Left colon (tissue), 2 donors: ENCODE results near the gene NCK2. TPM values are rescaled to one million over a fixed set of nuclear protein-coding genes. Genes with fewer than 3 reads are reported as not detected.

Experiments used
- ATAC-seq: fragments of 200-7000 bp; cut with Tn5 transposase; one replicate; pipeline ENCODE4 v1.9.1; 2020; ENCODE audit warnings: mild to moderate bottlenecking, moderate library complexity
- DNase-seq, 2 donors: peaks; one replicate each; pipeline ENCODE4 v3.0.0-alpha.2; 2020
- intact Hi-C, 2 donors: fragments of 100-400 bp; cut with DNase I in 1 of 2; cut with micrococcal nuclease in 1 of 2; formaldehyde crosslinking; loops; one replicate each; pipeline versions ENCODE4 v1.11.2 to v1.14.0; 2022; cut with DNase I, micrococcal nuclease
- total RNA-seq, 2 donors: library from RNA; stranded (reverse); fragmentation: NEBNext Ultra II Directional; extraction: Animal tissue kit (Norgen Biotek cat#: 25700); gene quantifications; one replicate each; pipeline ENCODE4 v1.2.1, GENCODE V29; 2021
- donor health status: DM: no; HTN: no; CAD: no.
- donor health status: DM: yes; HTN: yes; CAD: no.

The NCK2 gene
- total RNA-seq, 2 donors from 2014 or later: 51.8 to 76.6 TPM

DNA sequence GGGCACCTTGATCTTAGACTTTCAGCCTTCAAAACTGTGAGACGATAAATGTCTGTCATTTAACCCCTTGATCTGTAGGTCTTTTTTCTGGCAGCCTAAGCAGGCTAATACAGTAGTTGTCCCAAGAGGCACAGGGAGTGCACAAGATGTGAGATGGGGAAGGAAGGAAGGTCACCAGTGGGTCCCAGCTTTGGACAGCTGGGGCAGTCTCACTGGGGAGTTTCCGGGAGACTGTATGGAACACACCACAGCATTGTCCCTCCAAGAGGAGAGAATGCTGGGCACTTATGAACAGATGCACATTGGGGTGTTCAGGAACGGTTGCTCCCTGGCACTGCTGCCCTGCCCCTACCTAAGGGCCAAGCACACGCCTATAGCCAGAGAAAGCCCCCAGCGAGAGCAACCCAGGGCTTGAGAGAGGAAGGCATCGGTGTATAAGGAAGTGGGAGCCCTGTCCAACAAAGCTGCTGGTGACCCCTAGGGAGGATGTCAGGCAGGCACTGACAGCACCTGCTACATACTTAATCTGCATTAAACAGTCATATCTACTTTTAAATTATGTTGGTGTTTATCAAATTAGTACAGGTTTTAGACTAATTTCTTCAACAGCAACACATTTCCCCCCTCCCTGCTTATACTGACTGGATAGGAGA is 11.6 kb upstream of the NCK2 start:
- no peak for ATAC-seq
- no peak for DNase-seq
- intact Hi-C loops: no loop called here

DNA sequence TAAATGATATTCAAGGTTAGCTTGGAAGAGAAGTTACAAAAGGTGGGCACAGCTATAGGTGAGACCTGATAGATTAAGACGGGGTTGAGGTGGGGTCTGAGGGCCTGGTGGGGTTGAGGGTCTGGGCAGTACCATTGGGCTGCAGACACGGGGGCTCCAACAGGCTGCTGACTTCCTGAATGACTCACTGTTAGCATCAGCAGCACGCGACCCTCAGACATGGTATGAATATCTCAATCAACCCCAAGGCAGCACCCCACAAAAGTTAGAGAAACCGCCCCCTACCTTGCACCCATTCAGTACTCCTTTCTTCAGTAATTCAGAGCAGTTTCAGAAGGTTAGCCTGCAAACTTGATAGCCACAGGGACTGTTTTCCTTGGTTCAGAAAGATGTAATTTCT is 10.8 kb upstream of the NCK2 start:
- intact Hi-C loops: no loop called here
- DNase-seq: no peak
- no peak for ATAC-seq

DNA sequence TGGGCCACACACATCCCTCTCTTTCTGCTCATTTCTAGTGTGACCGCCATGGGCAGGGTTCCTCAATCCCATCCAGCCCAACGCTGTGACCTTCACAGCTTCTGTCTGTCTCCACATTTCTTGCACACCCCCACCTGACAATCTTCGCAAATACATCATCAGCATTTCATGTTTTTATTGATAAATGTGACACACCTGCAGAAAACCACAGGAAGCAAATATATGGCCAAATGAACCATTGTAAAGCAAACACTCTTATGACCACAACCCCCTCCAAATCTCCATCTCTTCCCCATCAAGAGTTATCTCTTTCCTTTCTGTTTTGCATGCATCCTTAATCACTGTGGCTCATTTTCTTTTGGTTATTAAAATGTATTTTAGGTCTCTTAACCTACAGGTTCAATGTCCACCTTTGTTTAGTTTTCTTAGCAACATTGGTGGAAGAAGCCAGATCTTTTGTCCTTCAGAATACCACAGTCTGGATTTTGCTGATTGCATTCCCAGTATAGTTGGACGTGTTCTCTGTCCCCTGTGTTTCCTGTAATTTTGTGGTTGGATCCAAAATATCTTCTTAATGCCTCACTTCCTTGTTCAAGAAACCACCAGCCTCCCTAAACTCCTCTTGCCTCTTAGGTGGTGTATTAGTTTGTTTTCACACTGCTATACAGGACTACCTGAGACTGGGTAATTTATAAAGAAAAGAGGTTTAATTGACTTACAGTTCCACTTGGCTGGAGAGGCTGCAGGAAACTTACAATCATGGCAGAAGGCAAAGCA is 9.8 kb upstream of the NCK2 start:
- ATAC-seq (no peak), DNase-seq (no peak)
- intact Hi-C loops: no loop called here

DNA sequence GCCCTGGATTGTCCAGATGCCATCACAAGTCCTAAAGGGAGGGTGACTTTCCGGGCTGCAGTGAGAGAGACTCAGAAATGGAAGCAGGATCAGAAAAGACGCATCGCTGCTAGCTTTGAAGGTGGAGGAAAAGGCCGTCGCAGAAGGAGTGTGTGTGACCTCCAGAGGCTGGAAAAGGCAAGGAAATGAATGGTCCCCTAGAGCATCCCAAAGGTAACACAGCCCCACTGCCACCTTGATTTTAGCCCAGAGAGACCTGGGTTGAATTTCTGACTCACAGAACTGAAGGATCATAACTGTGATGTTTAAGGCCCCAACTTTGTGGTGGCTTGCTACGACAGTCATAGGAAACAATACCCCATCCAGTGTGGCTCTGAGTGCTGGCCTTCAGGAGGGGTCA is 8.6 kb upstream of the NCK2 start:
- DNase-seq (no peak), ATAC-seq (no peak)
- intact Hi-C loops: no loop called here

DNA sequence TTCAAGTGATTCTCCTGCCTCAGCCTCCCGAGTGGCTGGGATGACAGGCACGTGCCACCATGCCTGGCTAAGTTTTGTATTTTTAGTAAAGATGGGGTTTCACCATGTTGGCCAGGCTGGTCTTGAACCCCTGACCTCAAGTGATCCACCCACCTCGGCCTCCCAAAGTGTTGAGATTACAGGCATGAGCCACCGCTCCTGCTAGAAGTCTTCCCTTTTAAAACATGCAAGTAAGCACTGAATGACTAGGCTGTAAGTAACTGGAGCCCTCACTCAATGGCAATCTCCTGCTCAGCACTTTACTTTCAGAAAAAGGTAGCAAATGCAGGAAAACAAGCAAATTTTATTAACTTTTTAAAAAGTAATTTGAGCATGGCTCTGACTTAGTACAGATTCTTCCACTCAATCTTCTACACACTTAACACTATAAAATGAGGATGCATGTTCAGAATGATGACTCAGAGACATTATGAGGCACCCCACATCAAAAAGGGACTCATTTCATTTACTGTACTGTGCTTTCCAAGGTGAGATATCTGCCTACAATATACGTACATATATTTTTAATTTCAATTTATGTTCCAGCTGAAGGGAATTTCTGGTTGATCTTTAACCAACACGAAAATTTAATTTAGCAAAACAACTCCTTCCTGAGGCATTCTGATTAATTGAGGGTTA is 6.6 kb upstream of the NCK2 start:
- no peak for ATAC-seq
- DNase-seq: no peak
- intact Hi-C loops: no loop called here

DNA sequence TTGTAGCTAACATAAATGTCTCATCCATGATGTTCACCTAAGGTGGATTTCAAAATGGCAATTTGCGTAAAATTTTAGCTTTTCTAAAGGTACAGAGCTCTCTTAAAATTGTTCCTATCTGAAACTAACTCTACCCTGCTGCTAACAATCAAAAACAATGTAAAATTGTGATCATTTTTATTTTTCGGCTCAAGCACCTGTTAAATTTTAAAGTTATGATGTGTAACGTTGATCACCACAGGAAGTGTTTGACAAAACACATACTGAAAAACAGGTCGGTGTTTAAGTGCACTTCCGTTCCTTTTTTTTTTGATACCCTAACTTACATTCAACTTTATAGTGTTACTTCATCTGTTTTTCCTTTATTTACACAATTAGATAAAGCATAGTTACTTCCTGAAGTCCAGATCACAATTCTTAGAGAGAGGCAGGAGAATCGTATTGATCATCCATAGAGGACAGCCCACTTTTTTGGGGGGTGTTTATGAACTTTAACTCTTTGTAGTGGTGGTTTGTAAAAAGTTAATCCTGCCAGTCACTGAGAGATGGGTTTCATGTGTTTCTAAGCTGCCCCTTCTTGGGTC is 6.0 kb upstream of the NCK2 start:
- intact Hi-C loops: no loop called here
- ATAC-seq (no peak), DNase-seq (no peak)

DNA sequence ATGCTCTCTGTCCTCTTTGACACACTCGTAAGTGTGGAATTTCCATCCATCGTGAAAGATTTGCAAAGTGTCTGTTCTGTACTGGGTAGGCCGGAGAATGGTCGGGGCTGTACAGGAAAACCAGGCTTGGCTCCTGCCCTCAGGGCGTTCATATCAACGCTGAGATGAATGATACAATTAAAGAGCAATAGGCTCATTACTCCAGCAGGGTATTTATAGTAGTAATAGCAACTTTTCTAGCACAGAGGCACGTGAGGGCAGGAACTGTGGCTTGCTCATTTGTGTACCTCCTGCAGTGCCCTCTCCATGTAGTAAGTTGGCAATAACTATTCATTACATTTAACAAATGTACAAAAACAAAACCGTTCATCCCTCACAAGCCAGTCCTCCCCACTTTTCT is 5.3 kb upstream of the NCK2 start:
- intact Hi-C loops: no loop called here
- ATAC-seq: no peak
- no peak for DNase-seq

DNA sequence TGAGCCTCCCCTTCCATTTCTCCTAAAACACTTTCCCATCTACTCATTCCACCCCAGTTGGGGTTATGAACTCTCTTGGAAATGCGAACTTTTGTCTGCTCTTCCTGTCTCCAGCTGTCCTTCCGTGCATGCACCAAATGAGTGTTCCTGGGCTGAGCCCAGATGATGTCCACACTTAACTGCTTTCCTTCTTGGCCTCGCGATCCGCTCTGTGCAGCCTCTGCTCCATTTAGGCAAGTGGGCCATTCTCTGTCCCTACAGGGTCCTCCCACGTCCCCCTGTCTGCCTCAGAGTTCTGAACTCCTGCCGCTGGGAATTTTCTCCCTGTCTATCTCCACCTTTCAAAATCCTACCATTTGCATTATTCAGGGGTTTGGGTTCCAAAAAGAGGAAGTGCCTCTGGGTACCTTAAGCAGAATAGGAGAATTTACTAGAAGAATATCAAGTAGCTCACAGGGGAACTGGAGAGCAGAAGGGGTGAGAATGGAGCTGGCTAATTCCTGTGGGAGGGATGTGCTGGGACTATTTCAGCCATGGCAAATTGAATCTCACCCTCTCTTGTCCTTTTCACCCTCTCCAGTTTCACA is 4.7 kb upstream of the NCK2 start:
- no peak for DNase-seq
- no peak for ATAC-seq
- intact Hi-C loops: no loop called here

DNA sequence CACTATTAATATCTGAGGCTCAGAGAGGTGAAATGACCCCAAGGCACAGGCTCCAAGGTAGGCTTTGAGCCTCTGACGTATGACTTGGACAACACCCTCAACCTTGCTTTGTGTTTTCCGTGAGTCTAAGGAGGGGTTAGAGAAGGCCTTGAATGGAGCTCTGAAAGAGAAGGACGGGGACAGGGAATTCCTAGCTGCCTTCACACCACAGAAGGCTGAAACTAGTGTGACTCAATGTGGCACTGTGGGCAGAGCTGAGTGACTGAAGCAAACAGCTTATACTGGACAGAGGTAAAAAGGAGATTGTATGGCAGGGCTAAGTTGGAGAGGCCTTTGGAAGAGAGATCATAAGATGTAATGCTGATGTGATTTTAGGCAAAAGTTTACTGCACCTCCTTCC is 3.5 kb upstream of the NCK2 start:
- no peak for DNase-seq
- intact Hi-C loops: no loop called here
- ATAC-seq: no peak

DNA sequence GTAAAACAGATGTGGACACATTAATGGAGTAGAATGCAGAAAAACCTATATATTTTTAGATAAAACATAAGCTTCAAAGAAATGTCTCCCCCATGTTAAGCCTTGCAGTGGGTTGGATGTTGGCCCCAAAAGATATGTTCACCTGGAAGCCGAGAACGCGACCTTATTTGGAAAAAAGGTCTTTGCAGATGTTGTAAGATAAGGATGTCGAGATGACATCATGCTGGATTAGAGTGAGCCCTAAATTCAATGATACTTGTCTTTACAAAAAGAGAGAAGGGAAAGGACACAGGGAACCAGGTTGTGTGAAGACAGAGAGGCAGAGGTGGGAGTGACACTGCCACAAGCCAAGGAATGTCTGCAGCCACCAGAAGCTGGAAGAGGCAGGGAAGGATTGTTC is 3.1 kb upstream of the NCK2 start:
- no peak for DNase-seq
- intact Hi-C loops: no loop called here
- ATAC-seq: no peak

DNA sequence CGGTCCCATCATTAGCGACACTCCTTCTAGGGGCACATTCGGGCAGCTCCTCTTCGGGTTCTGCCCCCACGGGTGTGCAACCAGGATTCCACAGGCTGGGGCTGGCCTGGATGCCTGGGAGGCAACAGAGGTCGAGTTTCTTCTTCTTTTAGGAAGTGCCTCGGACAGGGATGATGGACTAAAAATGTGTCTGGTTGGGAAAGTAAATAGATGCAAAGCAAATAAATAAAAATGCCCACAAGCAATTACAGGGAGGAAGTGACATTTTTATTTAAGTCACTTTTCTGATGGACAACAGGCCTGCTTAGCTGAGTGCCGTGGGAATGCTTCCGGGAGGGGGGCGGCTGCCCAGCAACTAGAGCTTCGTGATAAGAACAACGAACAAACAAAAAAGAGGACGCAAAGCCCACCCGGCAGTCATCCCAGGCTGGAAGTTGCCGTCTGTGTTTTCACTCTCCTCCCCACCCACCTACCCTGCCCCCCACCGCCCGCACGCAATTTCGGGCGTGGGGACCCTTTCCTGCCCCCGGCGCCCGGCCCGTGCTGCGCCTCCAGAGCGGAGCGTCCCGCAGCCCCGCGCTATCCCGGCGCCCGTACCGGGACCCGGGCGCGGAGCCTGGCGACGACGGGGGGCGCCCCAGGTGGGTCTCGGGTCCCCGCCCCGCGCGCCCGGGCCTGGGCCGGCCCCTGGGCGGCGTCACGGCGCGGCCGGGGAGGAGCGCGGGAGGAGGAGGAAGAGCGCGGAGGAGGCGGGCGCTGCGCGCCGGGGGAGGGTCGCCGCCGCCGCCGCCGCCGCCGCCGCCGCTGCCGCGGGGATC is 412 bp upstream of the NCK2 start:
- peak; percentile 50 to 70 for DNase-seq
- peak; percentile 78 for ATAC-seq
- intact Hi-C loops: no loop called here

DNA sequence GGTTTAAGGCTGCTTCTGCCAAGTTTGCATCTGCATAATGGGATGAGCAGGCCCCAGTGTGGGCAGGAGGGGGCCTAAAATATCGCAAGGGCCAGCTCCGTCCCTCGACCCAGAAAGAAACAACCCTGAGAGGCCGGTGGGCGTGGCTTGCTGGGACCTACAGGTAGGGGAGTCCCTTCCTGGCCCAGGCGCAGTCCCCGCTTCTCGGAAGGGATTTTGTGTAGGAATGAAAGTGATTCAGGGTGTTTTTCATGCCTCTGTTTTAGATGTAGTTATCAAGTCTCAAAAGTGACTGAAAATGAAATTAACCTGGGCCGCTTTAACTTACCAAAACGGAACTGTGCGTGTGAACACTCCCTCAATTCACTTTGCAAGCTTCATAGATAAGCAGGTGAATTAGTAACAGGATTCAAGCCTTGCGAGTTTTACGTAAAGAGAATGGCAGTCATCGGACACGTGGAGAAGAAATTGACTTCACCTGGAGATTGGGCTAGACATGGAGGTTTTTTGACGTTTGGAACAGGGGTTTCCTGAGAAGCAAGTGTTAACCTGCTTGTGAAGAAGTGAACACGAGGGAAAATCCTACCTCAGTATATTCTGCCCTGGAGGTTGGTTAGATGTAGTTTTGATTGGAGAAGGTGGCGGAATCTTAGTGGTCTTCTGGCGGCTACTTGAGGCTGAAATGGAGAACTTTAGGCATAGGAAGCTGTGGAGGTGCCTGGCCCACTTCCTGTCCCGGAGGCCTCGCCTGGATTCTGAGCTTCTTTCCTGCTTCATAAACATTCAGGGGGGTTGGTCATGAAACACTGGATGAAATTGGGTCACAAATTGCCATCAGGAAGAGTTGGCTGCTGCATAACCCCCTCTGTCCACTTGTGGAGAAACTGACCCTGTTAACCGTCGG is 1.7 kb downstream of the NCK2 start:
- intact Hi-C loops: no loop called here
- peak; percentile 87 to 95 for DNase-seq
- peak; percentile 67 for ATAC-seq

DNA sequence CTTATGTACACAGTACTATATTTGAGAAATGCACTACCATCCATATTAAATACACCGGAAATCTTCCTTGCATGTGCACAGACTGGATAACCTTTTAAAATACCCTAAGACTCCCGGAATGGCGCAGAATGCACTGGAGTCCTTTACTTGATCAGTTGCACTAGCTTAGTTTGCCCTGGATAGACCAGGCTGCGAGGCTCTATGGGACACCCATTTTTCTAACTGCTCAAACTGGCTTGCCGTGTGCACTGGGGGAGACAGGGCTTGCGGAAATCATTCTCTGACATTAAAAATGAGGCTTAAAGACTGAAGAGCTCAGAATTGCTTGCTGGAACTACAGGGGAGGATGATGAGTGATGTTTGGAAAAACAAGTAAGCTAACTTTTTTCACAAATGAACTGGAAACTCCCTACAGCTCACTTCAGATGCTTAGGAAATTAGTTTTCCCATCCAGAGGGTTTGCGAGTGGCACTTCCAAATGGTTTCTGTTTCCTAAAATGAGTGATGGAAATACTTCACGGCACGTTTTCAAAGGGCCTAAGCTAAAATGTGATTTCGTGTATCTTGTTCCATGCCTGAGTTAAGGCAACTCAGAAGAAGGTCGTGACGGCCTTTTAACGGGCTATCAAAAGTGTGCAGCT is 2.7 kb downstream of the NCK2 start:
- no peak for DNase-seq
- intact Hi-C loops: no loop called here
- no peak for ATAC-seq

DNA sequence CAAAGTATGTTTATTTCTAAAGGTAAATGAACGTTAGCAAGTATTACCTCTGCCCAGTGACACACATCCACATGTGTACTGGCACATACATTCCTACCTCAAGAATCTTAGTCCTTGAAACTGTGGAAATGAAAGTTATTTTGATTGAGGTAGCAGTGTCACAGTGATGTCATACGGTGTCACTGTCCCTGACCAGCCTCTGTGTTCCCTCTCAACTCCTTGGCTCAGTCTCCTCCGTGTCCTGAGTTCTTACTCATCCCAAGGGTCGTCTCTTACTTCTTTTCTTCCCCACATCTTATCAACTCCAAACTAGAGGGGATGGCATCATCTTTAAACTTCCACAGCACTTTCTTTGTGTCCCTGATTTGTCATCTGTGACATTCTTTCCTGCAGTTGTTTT is 3.3 kb downstream of the NCK2 start:
- DNase-seq: no peak
- no peak for ATAC-seq
- intact Hi-C loops: no loop called here

DNA sequence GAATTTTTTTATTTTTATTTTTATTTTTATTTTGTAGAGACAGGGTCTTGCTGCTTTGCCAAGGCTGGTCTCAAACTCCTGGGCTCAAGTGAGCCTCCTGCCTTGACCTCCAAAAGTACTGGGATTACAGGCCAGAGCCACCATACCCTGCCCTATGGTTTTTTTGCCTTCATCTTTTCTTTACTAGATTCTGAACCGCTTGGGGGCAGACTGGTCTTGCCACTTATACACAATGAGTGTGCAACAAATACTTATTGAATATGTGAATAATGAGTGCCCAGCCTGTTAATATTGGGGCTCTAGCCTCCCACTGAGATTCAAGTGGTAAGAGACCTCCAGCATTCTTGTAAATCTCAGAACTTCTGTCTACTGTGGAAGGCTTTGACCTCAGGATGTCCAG is 3.9 kb downstream of the NCK2 start:
- DNase-seq (no peak), ATAC-seq (no peak)
- intact Hi-C loops: no loop called here

DNA sequence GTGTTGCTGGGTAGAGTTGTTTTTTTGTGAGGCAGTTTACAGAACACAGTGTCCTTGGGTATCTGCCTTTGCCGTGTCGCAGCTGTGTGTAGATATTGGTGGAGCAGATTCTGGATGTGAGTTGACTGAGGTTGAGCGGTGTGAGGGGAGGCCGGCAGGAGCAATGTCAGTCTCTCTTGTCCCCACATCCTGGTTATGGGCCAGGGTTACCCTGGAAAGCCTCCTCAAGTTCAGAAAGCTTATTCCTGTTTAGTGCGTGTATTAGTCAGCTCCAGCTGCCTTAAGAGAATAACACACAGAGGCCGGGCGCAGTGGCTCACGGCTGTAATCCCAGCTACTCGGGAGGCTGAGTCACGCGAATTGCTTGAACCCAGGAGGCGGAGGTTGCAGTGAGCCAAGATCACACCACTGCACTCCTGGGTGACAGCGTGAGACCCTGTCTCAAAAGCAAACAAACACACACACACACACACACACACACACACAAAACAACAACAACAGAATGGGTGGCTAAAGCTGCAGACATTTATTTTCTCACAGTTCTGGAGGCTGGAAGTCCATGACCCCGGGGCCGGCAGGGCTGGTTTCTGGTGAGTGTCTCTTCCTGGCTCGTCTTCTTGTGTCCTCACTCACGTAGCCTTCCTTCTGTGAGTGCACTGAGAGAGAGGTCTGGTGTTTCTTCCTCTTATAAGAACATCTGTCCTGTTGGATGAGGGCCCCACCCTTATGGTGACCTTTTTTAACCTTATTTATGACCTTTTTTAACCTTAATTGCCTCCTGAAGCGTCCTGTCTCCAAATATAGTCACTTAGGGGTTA is 5.1 kb downstream of the NCK2 start:
- intact Hi-C loops: no loop called here
- DNase-seq (no peak), ATAC-seq (no peak)

DNA sequence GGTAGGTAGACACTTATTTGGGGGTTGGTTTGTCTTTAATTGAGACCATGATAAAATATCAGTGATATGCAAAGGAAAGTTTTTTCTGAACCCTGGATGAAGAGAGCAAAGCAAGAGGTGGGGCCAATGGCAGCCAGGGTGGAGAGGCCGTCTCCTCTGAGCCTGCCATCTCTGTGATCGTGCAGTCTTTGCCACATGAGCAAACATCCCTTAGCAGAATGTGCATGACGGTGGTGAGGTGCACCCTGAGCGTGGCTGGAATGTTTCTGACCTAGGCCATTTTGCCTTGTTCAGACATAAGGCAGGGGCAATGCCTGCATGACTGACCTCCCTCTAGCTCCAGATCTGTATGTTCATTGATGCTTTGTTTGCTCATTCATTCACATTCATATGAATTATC is 6.0 kb downstream of the NCK2 start:
- ATAC-seq (no peak), DNase-seq (no peak)
- intact Hi-C loops: no loop called here
